Measurements from ENCODE around the gene DCAF8.

DCAF8 gene

GRCh38 chr1:160200786-160201185 lies 61.6 kb downstream of the DCAF8 start:
- no peak for DNase-seq

GRCh38 chr1:160197231-160197630 lies 65.1 kb downstream of the DCAF8 start:
- DNase-seq, result no peak

GRCh38 chr1:160196143-160196542 lies 66.2 kb downstream of the DCAF8 start:
- DNase-seq, result no peak

- DNase-seq, result no peak
These were observed 67.7 kb downstream of the DCAF8 start for GRCh38 chr1:160194737-160195059.

- no peak for DNase-seq
These were observed 68.3 kb downstream of the DCAF8 start for GRCh38 chr1:160193832-160194736.

- peak; percentile 58 for DNase-seq
These were observed 69.1 kb downstream of the DCAF8 start for GRCh38 chr1:160193091-160193819.

- no peak for DNase-seq
These were observed 70.1 kb downstream of the DCAF8 start for GRCh38 chr1:160192234-160192633.

- no peak for DNase-seq
These were observed 70.6 kb downstream of the DCAF8 start for GRCh38 chr1:160191756-160192155.

- DNase-seq, result no peak
These were observed 72.4 kb downstream of the DCAF8 start, which contains the start of gene CASQ1 for GRCh38 chr1:160189649-160190625. Gene CASQ1, plus strand, starts transcription at chr1:160190575. Its CDS starts 177 bp downstream, at chr1:160190752.

GRCh38 chr1:160188341-160188740 lies 74.0 kb downstream of the DCAF8 start:
- DNase-seq, result no peak

- no peak for DNase-seq
These were observed 74.9 kb downstream of the DCAF8 start for GRCh38 chr1:160187407-160187806.

- DNase-seq, result no peak
These were observed 75.6 kb downstream of the DCAF8 start for GRCh38 chr1:160186729-160187128.

- DNase-seq, result no peak
These were observed 76.1 kb downstream of the DCAF8 start for GRCh38 chr1:160186246-160186645.

- no peak for DNase-seq
These were observed 83.0 kb downstream of the DCAF8 start for GRCh38 chr1:160179336-160179735.

GRCh38 chr1:160178731-160179130 lies 83.6 kb downstream of the DCAF8 start:
- DNase-seq, result no peak

- DNase-seq, result no peak
These were observed 84.7 kb downstream of the DCAF8 start for GRCh38 chr1:160177667-160178066.

GRCh38 chr1:160177231-160177630 lies 85.1 kb downstream of the DCAF8 start:
- no peak for DNase-seq

GRCh38 chr1:160171980-160172379 lies 90.4 kb downstream of the DCAF8 start:
- no peak for DNase-seq

GRCh38 chr1:160171354-160171753 lies 91.0 kb downstream of the DCAF8 start:
- no peak for DNase-seq

- no peak for DNase-seq
These were observed 92.6 kb downstream of the DCAF8 start for GRCh38 chr1:160169553-160170399.

- DNase-seq, result no peak
These were observed 93.6 kb downstream of the DCAF8 start for GRCh38 chr1:160168609-160169369.
